IPS DF 6.9 (cell line): ENCODE measurements around the gene FAM50A.

Experiments used
- DNase-seq: peaks from one replicate; pipeline ENCODE4 v3.0.0-alpha.2; 2013; ENCODE audit warnings: low read depth, low spot score
- H3K27ac ChIP-seq: one replicate; pipeline ENCODE4 v1.5.1; 2013; ENCODE audit warnings: low read length, control low read depth
- H3K27me3 ChIP-seq: 2 replicates; pipeline ENCODE4 v1.6.1; 2013; ENCODE audit warnings: mild to moderate bottlenecking, low read length; ENCODE audit not compliant: control insufficient read depth, insufficient read depth
- H3K36me3 ChIP-seq: 2 replicates; pipeline ENCODE4 v1.6.1; 2013; ENCODE audit warnings: low read length; ENCODE audit not compliant: control insufficient read depth, insufficient read depth
- H3K4me1 ChIP-seq: 2 replicates; pipeline ENCODE4 v1.6.1; 2013; ENCODE audit warnings: low read length; ENCODE audit not compliant: control insufficient read depth, insufficient read depth
- H3K4me3 ChIP-seq: 2 replicates; pipeline ENCODE4 v1.5.1; 2013; ENCODE audit warnings: mild to moderate bottlenecking, low read length
- H3K9me3 ChIP-seq: 2 replicates; pipeline ENCODE4 v1.6.1; 2013; ENCODE audit warnings: low read length, inconsistent platforms; ENCODE audit not compliant: control insufficient read depth, insufficient read depth
- WGBS: extraction: QIAGEN DNeasy Blood & Tissue Kit; methylation state at CpG from one replicate; pipeline ENCODE4 v1.1.7; 2013; ENCODE audit warnings: mixed read lengths, missing lambda C conversion rate; ENCODE audit not compliant: insufficient read length, insufficient coverage; 5-methylcytosine and 5-hydroxymethylcytosine counted together

The FAM50A gene

GRCh38 chrX:154465601-154466000 lies 21.7 kb downstream of the FAM50A start:
- Histone ChIP-seq H3K27ac (no peak overlapping the region), H3K36me3 (peaks cover 32% of the 10 kb centered on the region), H3K4me1 (no peaks in the 10 kb centered on the region), H3K27me3 (no peaks in the 10 kb centered on the region), H3K4me3 (no peak overlapping the region), H3K9me3 (no peaks in the 10 kb centered on the region)
- no CpG with 5 or more reads among the region's 14 CpGs for WGBS
- DNase-seq = no peak

GRCh38 chrX:154466036-154466435 lies 22.1 kb downstream of the FAM50A start:
- H3K4me3 ChIP-seq = no peak overlapping the region
- no peaks in the 10 kb centered on the region for H3K9me3 ChIP-seq
- no CpG with 5 or more reads among the region's 32 CpGs for WGBS
- peaks cover 33% of the 10 kb centered on the region for H3K36me3 ChIP-seq
- H3K27me3 ChIP-seq = no peaks in the 10 kb centered on the region
- no peaks in the 10 kb centered on the region for H3K4me1 ChIP-seq
- no peak for DNase-seq
- no peak overlapping the region for H3K27ac ChIP-seq

GRCh38 chrX:154466907-154467306 lies 23.0 kb downstream of the FAM50A start:
- peaks cover 33% of the 10 kb centered on the region for H3K36me3 ChIP-seq
- no CpG with 5 or more reads among the region's 15 CpGs for WGBS

GRCh38 chrX:154467556-154467955 lies 23.6 kb downstream of the FAM50A start:
- no CpG with 5 or more reads among the region's 21 CpGs for WGBS
- DNase-seq = no peak
- Histone ChIP-seq H3K27me3 (no peaks in the 10 kb centered on the region), H3K4me3 (no peak overlapping the region), H3K27ac (no peak overlapping the region), H3K9me3 (no peaks in the 10 kb centered on the region), H3K4me1 (no peaks in the 10 kb centered on the region), H3K36me3 (peaks cover 33% of the 10 kb centered on the region)

More at GRCh38 chrX:154466907-154467306, 23.0 kb downstream of the FAM50A start:
- H3K27me3 ChIP-seq = no peaks in the 10 kb centered on the region
- H3K27ac ChIP-seq = no peak overlapping the region
- no peaks in the 10 kb centered on the region for H3K4me1 ChIP-seq
- no peaks in the 10 kb centered on the region for H3K9me3 ChIP-seq
- no peak overlapping the region for H3K4me3 ChIP-seq
- DNase-seq = no peak

- Histone ChIP-seq H3K36me3 (peaks cover 33% of the 10 kb centered on the region), H3K27me3 (no peaks in the 10 kb centered on the region), H3K27ac (no peak overlapping the region), H3K4me1 (no peaks in the 10 kb centered on the region), H3K9me3 (no peaks in the 10 kb centered on the region), H3K4me3 (no peak overlapping the region)
- no peak for DNase-seq
- no CpG with 5 or more reads among the region's 23 CpGs for WGBS
Observed at GRCh38 chrX:154468217-154468616, 24.3 kb downstream of the FAM50A start.

- Histone ChIP-seq H3K27me3 (no peaks in the 10 kb centered on the region), H3K4me1 (no peaks in the 10 kb centered on the region), H3K36me3 (peaks cover 33% of the 10 kb centered on the region), H3K9me3 (no peaks in the 10 kb centered on the region), H3K4me3 (no peak overlapping the region), H3K27ac (no peak overlapping the region)
- WGBS = no CpG with 5 or more reads among the region's 9 CpGs
- no peak for DNase-seq
Observed at GRCh38 chrX:154469114-154469513, 25.2 kb downstream of the FAM50A start.

- Histone ChIP-seq H3K36me3 (peaks cover 33% of the 10 kb centered on the region), H3K27me3 (no peaks in the 10 kb centered on the region)
- no CpG with 5 or more reads among the region's 18 CpGs for WGBS
Observed at GRCh38 chrX:154469880-154470279, 25.9 kb downstream of the FAM50A start.

GRCh38 chrX:154470434-154470833 lies 26.5 kb downstream of the FAM50A start:
- DNase-seq = no peak
- Histone ChIP-seq H3K9me3 (no peaks in the 10 kb centered on the region), H3K36me3 (peaks cover 33% of the 10 kb centered on the region), H3K27me3 (no peaks in the 10 kb centered on the region), H3K27ac (no peak overlapping the region), H3K4me3 (no peak overlapping the region), H3K4me1 (no peaks in the 10 kb centered on the region)
- no CpG with 5 or more reads among the region's 14 CpGs for WGBS

More at GRCh38 chrX:154469880-154470279, 25.9 kb downstream of the FAM50A start:
- Histone ChIP-seq H3K4me3 (no peak overlapping the region), H3K27ac (no peak overlapping the region), H3K9me3 (no peaks in the 10 kb centered on the region), H3K4me1 (no peaks in the 10 kb centered on the region)
- DNase-seq = no peak

GRCh38 chrX:154470914-154471568 lies 27.1 kb downstream of the FAM50A start:
- DNase-seq = no peak
- Histone ChIP-seq H3K27me3 (no peaks in the 10 kb centered on the region), H3K27ac (no peak overlapping the region), H3K9me3 (no peaks in the 10 kb centered on the region), H3K4me1 (no peaks in the 10 kb centered on the region), H3K36me3 (peaks cover 27% of the 10 kb centered on the region), H3K4me3 (no peak overlapping the region)
- WGBS = no CpG with 5 or more reads among the region's 23 CpGs

GRCh38 chrX:154471839-154472684 lies 28.1 kb downstream of the FAM50A start:
- H3K27me3 ChIP-seq = no peaks in the 10 kb centered on the region
- no peak for DNase-seq
- no peaks in the 10 kb centered on the region for H3K9me3 ChIP-seq
- WGBS = no CpG with 5 or more reads among the region's 23 CpGs
- H3K4me3 ChIP-seq = no peak overlapping the region
- H3K27ac ChIP-seq = no peak overlapping the region
- H3K36me3 ChIP-seq = peaks cover 22% of the 10 kb centered on the region
- no peaks in the 10 kb centered on the region for H3K4me1 ChIP-seq
